HepG2 (cell line): ENCODE measurements around the gene PIGV. TPM values are rescaled to one million over a fixed set of nuclear protein-coding genes. Genes with fewer than 3 reads are reported as not detected.

ENCODE experiments used
- BCL6 ChIP-seq: IDR thresholded peaks from 2 replicates; pipeline ENCODE4 v1.6.1; 2016; ENCODE audit warnings: missing genetic modification reagents, missing compliant biosample characterization
- ETV6 ChIP-seq: sonication (generic); formaldehyde crosslinking; conservative IDR thresholded peaks from 2 replicates; pipeline ENCODE4 v1.4.0; 2020; ENCODE audit warnings: missing genetic modification reagents
- FLYWCH1 ChIP-seq: sonication (generic); formaldehyde crosslinking; IDR thresholded peaks from 2 replicates; pipeline ENCODE4 v1.8.1; 2023; ENCODE audit warnings: mild to moderate bottlenecking, missing genetic modification reagents
- KMT2A ChIP-seq: sonication (generic); formaldehyde crosslinking; IDR thresholded peaks from 2 replicates; pipeline ENCODE4 v1.4.0; 2020; ENCODE audit warnings: missing genetic modification reagents
- RARA ChIP-seq: IDR thresholded peaks from 2 replicates; pipeline ENCODE4 v1.6.1; 2016; ENCODE audit warnings: missing genetic modification reagents, missing compliant biosample characterization
- SALL2 ChIP-seq: sonication (generic); formaldehyde crosslinking; IDR thresholded peaks from 2 replicates; pipeline ENCODE4 v1.8.1; 2023; ENCODE audit warnings: mild to moderate bottlenecking, missing genetic modification reagents, inconsistent platforms
- SCMH1 ChIP-seq: sonication (generic); formaldehyde crosslinking; IDR thresholded peaks from 2 replicates; pipeline ENCODE4 v1.9.0; 2021; ENCODE audit warnings: missing genetic modification reagents, mild to moderate bottlenecking, borderline replicate concordance
- SIX4 ChIP-seq: sonication (generic); formaldehyde crosslinking; IDR thresholded peaks from 2 replicates; pipeline ENCODE4 v1.4.0; 2020; ENCODE audit warnings: missing genetic modification reagents
- SPEN ChIP-seq: sonication (generic); formaldehyde crosslinking; IDR thresholded peaks from 2 replicates; pipeline ENCODE4 v1.5.1; 2020; ENCODE audit warnings: low read depth, mild to moderate bottlenecking, missing genetic modification reagents
- TMF1 ChIP-seq: sonication (generic); formaldehyde crosslinking; IDR thresholded peaks from 2 replicates; pipeline ENCODE4 v1.8.1; 2022; ENCODE audit warnings: low read depth, missing genetic modification reagents
- ZBTB33 ChIP-seq: sonication (generic); formaldehyde crosslinking; IDR thresholded peaks from 2 replicates; pipeline ENCODE4 v1.4.0; 2020; ENCODE audit warnings: missing genetic modification reagents
- ZHX2 ChIP-seq, 2 experiments: sonication (generic) in 1 of 2; formaldehyde crosslinking in 1 of 2; IDR thresholded peaks; 2 replicates each; pipeline versions ENCODE4 v1.6.1 to v1.9.0; 2014 to 2022; ENCODE audit warnings: antibody characterized with exemption in 1 of 2, borderline replicate concordance in 1 of 2, inconsistent platforms in 1 of 2, low read depth in 1 of 2, missing genetic modification reagents in 1 of 2
- ZMAT5 ChIP-seq: sonication (generic); formaldehyde crosslinking; IDR thresholded peaks from 2 replicates; pipeline ENCODE4 v1.5.0; 2020; ENCODE audit warnings: mild to moderate bottlenecking, low read depth, missing genetic modification reagents, borderline replicate concordance
- ZNF770 ChIP-seq: sonication (generic); formaldehyde crosslinking; IDR thresholded peaks from 2 replicates; pipeline ENCODE4 v1.5.0; 2020; ENCODE audit warnings: mild to moderate bottlenecking, missing genetic modification reagents
- ZSCAN22 ChIP-seq: sonication (generic); formaldehyde crosslinking; IDR thresholded peaks from 2 replicates; pipeline ENCODE4 v1.4.0; 2020; ENCODE audit warnings: mild to moderate bottlenecking, missing genetic modification reagents
- polyA plus RNA-seq, 8 experiments: library from polyadenylated mRNA; depleted of rRNA in 3 of 8; stranded (reverse) in 7 of 8; unstranded in 1 of 8; fragments of >200 nt; fragmentation: Illumina TruSeq in 4 of 8; extraction: Trizol in 4 of 8; gene quantifications; 2 replicates each; pipeline versions ENCODE4 v1.2.1 to v1.2.3, GENCODE V29; 2011 to 2016; ENCODE audit warnings: low read depth in 4 of 8, missing spikeins in 1 of 8, mixed read lengths in 1 of 8; ENCODE audit not compliant: insufficient read depth in 1 of 8
- total RNA-seq, 5 experiments: library from RNA; depleted of rRNA; stranded (reverse); fragments of >200 nt; fragmentation: Illumina TruSeq; extraction: Trizol; gene quantifications; 2 replicates each; pipeline ENCODE4 v1.2.3, GENCODE V29; 2016; ENCODE audit warnings: low read depth in 1 of 5
- TF ChIP-seq, protein P1 (sequence below), 2 experiments: sonication (generic) in 1 of 2; formaldehyde crosslinking in 1 of 2; IDR thresholded peaks; 2 replicates each; pipeline versions ENCODE4 v1.4.0 to v1.6.1; 2018 to 2020; ENCODE audit warnings: missing genetic modification reagents in 2 of 2, borderline replicate concordance in 1 of 2, low read depth in 1 of 2, mild to moderate bottlenecking in 1 of 2, missing biosample characterization in 1 of 2

PIGV gene
- total and polyA plus RNA-seq, 2 of the 13 experiments (the other 11 are each of a cell fraction or from before 2014, with no cell fraction given) = 13.5 to 22.7 TPM

DNA sequence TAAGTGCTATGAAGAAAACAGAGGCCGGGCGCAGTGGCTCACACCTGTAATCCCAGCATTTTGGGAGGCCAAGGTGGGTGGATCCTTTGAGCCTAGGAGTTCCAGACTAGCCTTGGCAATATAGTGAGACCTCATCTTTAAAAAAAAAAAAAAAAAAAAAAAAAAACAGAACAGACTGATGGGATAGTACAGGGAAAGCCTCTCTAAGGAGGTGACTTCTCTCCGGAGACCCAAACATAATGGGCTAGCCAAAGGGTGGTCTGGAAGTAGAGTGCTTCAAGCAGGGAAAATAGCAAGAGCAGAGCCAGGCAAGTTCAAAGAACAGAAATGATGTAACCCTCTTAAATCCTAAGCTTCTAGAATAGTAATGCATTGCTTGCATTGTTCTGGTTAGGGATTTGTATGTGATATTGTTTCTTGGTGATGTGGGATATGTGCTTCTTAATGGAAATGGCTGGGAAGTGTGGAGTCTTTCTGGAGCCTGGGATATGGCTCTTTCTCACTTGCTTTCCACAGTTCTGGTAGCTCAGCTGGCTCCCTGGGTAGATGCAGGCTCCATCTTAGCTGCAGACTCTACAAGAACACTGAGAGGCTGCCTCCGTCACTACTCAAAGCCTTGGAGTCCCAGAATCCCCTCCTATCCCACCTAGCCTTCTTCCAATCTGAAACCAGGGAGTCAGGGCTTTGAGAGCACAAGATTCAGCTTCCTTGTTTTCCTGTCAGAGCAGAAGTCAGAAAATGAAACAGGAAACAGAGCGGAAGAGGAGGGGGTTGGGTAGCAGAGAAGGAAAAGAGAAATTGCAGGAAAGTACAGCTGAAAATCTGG, 1.9 kb upstream of the PIGV start (continued):
- TF ChIP-seq ZHX2 (IDR thresholded peaks at IDR 0.05; ENCODE audit: low read depth) (no peak), ZHX2 (CRISPR knock-in tag; IDR thresholded peaks at IDR 0.05; ENCODE audit: borderline replicate concordance) (no peak), SALL2 (CRISPR knock-in tag) (no peak), ETV6 (CRISPR knock-in tag) (peak; percentile 90; the same call in 1 of the 2 replicates), ZBTB33 (CRISPR knock-in tag) (no peak), ZMAT5 (CRISPR knock-in tag) (no peak), BCL6 (no peak), SIX4 (no peak), RARA (CRISPR knock-in tag) (no peak), SPEN (no peak), ZNF770 (CRISPR knock-in tag) (no peak), FLYWCH1 (no peak), TMF1 (CRISPR knock-in tag) (no peak), ZSCAN22 (CRISPR knock-in tag) (no peak), KMT2A (no peak), SCMH1 (CRISPR knock-in tag) (no peak)
- TF ChIP-seq, protein P1, sequence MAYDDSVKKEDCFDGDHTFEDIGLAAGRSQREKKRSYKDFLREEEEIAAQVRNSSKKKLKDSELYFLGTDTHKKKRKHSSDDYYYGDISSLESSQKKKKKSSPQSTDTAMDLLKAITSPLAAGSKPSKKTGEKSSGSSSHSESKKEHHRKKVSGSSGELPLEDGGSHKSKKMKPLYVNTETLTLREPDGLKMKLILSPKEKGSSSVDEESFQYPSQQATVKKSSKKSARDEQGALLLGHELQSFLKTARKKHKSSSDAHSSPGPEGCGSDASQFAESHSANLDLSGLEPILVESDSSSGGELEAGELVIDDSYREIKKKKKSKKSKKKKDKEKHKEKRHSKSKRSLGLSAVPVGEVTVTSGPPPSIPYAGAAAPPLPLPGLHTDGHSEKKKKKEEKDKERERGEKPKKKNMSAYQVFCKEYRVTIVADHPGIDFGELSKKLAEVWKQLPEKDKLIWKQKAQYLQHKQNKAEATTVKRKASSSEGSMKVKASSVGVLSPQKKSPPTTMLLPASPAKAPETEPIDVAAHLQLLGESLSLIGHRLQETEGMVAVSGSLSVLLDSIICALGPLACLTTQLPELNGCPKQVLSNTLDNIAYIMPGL (CRISPR knock-in tag; IDR thresholded peaks at IDR 0.05; ENCODE audit: borderline replicate concordance in 1 of 2, low read depth in 1 of 2) = 0 out of 4 replicates have a peak, but pooled peaks of 1 of the 2 experiments have one; percentile 2
